ENCODE results near the gene NPLOC4.
"Not testable (repeated sequence)": the region's sequence is repeated elsewhere in the genome, so short reads cannot be mapped to it uniquely, and the experiment has no call there.

The NPLOC4 gene

GRCh38 chr17:81589612-81590011, 47.3 kb downstream of the NPLOC4 start:
- in situ Hi-C loops (cut with HindIII; ENCODE audit: low sequenced_read_pairs) = no loop called here

GRCh38 chr17:81586096-81586495, 50.8 kb downstream of the NPLOC4 start:
- in situ Hi-C loops (cut with HindIII; ENCODE audit: low sequenced_read_pairs) = no loop called here

GRCh38 chr17:81584771-81585170, 52.1 kb downstream of the NPLOC4 start:
- in situ Hi-C loops (cut with HindIII; ENCODE audit: low sequenced_read_pairs) = not testable (repeated sequence)

- in situ Hi-C loops (cut with HindIII; ENCODE audit: low sequenced_read_pairs) = no loop called here
These were observed 53.1 kb downstream of the NPLOC4 start for GRCh38 chr17:81583589-81584342.

GRCh38 chr17:81582749-81583148, 54.2 kb downstream of the NPLOC4 start:
- in situ Hi-C loops (cut with HindIII; ENCODE audit: low sequenced_read_pairs) = no loop called here

GRCh38 chr17:81582341-81582740, 54.6 kb downstream of the NPLOC4 start:
- in situ Hi-C loops (cut with HindIII; ENCODE audit: low sequenced_read_pairs) = no loop called here

- in situ Hi-C loops (cut with HindIII; ENCODE audit: low sequenced_read_pairs) = no loop called here
These were observed 55.2 kb downstream of the NPLOC4 start for GRCh38 chr17:81581758-81582157.

GRCh38 chr17:81580481-81580880, 56.4 kb downstream of the NPLOC4 start:
- in situ Hi-C loops (cut with HindIII; ENCODE audit: low sequenced_read_pairs) = no loop called here

- in situ Hi-C loops (cut with HindIII; ENCODE audit: low sequenced_read_pairs) = no loop called here
These were observed 57.0 kb downstream of the NPLOC4 start for GRCh38 chr17:81579821-81580321.

- in situ Hi-C loops (cut with HindIII; ENCODE audit: low sequenced_read_pairs) = no loop called here
These were observed 57.6 kb downstream of the NPLOC4 start for GRCh38 chr17:81579298-81579697.

GRCh38 chr17:81578561-81579225, 58.2 kb downstream of the NPLOC4 start:
- in situ Hi-C loops (cut with HindIII; ENCODE audit: low sequenced_read_pairs) = no loop called here

GRCh38 chr17:81578038-81578441, 58.9 kb downstream of the NPLOC4 start:
- in situ Hi-C loops (cut with HindIII; ENCODE audit: low sequenced_read_pairs) = no loop called here

GRCh38 chr17:81577278-81578000, 59.5 kb downstream of the NPLOC4 start:
- in situ Hi-C loops (cut with HindIII; ENCODE audit: low sequenced_read_pairs) = no loop called here

GRCh38 chr17:81576621-81577277, 60.2 kb downstream of the NPLOC4 start:
- in situ Hi-C loops (cut with HindIII; ENCODE audit: low sequenced_read_pairs) = no loop called here

GRCh38 chr17:81575836-81576235, 61.1 kb downstream of the NPLOC4 start:
- in situ Hi-C loops (cut with HindIII; ENCODE audit: low sequenced_read_pairs) = no loop called here

- in situ Hi-C loops (cut with HindIII; ENCODE audit: low sequenced_read_pairs) = no loop called here
These were observed 62.3 kb downstream of the NPLOC4 start for GRCh38 chr17:81574643-81574956.

GRCh38 chr17:81573794-81574642, 62.9 kb downstream of the NPLOC4 start:
- in situ Hi-C loops (cut with HindIII; ENCODE audit: low sequenced_read_pairs) = no loop called here

- in situ Hi-C loops (cut with HindIII; ENCODE audit: low sequenced_read_pairs) = no loop called here
These were observed 64.2 kb downstream of the NPLOC4 start for GRCh38 chr17:81572563-81573168.

- in situ Hi-C loops (cut with HindIII; ENCODE audit: low sequenced_read_pairs) = no loop called here
These were observed 65.9 kb downstream of the NPLOC4 start for GRCh38 chr17:81570964-81571363.

- in situ Hi-C loops (cut with HindIII; ENCODE audit: low sequenced_read_pairs) = no loop called here
These were observed 66.9 kb downstream of the NPLOC4 start for GRCh38 chr17:81569986-81570514.
